RWPE2 (cell line): ENCODE results near the gene BIN1.

Experiments
- ATAC-seq: fragments of 200-7000 bp; cut with Tn5 transposase; 3 replicates; pipeline ENCODE4 v1.9.1; 2021; ENCODE audit warnings: low read depth
- DNase-seq: peaks from one replicate; pipeline ENCODE4 v3.0.0-alpha.2; 2020; ENCODE audit warnings: low spot score
- H3K27ac ChIP-seq: fragments of 450-650 bp; 2 replicates; pipeline ENCODE4 v1.5.1; 2017; ENCODE audit warnings: mild to moderate bottlenecking; ENCODE audit not compliant: poor library complexity, severe bottlenecking
- H3K27me3 ChIP-seq: fragments of 250-450 bp; sonication (Bioruptor Pico); 2 replicates; pipeline ENCODE4 v1.5.1; 2021; ENCODE audit warnings: mild to moderate bottlenecking, moderate library complexity; ENCODE audit not compliant: insufficient read depth, poor library complexity, severe bottlenecking
- H3K36me3 ChIP-seq: fragments of 250-450 bp; sonication (Bioruptor Pico); 2 replicates; pipeline ENCODE4 v1.5.1; 2020; ENCODE audit warnings: low read depth, mild to moderate bottlenecking, moderate library complexity
- H3K4me1 ChIP-seq: fragments of 250-450 bp; sonication (Bioruptor Pico); 2 replicates; pipeline ENCODE4 v1.5.1; 2021; ENCODE audit warnings: mild to moderate bottlenecking, moderate library complexity; ENCODE audit not compliant: insufficient read depth, poor library complexity, severe bottlenecking
- H3K4me3 ChIP-seq: fragments of 250-450 bp; sonication (Bioruptor Pico); 2 replicates; pipeline ENCODE4 v1.5.1; 2021; ENCODE audit warnings: mild to moderate bottlenecking, moderate library complexity; ENCODE audit not compliant: severe bottlenecking
- H3K9me3 ChIP-seq: fragments of 250-450 bp; sonication (Bioruptor Pico); 2 replicates; pipeline ENCODE4 v1.5.1; 2021; ENCODE audit warnings: mild to moderate bottlenecking, moderate library complexity; ENCODE audit not compliant: severe bottlenecking
- TF ChIP-seq, protein P1 (sequence below): fragments of 450-650 bp; IDR thresholded peaks from one replicate; pipeline ENCODE4 v1.5.1; 2017; ENCODE audit warnings: mild to moderate bottlenecking, moderate library complexity; ENCODE audit not compliant: poor library complexity, severe bottlenecking

The BIN1 gene

DNA sequence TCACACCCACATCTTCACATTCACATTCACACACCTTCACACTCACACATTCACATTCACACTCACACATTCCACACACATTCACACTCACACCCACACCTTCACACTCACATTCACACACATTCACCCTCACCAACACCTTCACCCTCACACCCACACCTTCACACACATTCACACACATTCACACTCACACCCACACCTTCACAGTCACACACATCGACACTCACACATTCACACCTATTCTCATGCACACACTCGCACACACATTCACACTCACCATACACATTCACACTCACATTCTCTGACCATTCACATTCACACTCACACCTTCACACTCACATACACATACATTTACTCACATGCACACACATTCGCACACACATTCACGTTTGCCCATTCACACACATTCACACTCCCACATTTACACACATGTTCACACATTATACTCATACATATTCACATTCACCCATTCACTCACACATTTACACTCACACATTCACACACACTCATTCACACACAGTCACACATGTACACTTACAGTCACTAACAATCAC is 62.7 kb downstream of the BIN1 start:
- Histone ChIP-seq H3K4me3 (no peak overlapping the region), H3K27ac (no peak overlapping the region), H3K36me3 (no peaks in the 10 kb centered on the region), H3K9me3 (no peaks in the 10 kb centered on the region), H3K4me1 (no peaks in the 10 kb centered on the region), H3K27me3 (no peaks in the 10 kb centered on the region)
- ATAC-seq (no peak), DNase-seq (no peak)
- TF ChIP-seq, protein P1, sequence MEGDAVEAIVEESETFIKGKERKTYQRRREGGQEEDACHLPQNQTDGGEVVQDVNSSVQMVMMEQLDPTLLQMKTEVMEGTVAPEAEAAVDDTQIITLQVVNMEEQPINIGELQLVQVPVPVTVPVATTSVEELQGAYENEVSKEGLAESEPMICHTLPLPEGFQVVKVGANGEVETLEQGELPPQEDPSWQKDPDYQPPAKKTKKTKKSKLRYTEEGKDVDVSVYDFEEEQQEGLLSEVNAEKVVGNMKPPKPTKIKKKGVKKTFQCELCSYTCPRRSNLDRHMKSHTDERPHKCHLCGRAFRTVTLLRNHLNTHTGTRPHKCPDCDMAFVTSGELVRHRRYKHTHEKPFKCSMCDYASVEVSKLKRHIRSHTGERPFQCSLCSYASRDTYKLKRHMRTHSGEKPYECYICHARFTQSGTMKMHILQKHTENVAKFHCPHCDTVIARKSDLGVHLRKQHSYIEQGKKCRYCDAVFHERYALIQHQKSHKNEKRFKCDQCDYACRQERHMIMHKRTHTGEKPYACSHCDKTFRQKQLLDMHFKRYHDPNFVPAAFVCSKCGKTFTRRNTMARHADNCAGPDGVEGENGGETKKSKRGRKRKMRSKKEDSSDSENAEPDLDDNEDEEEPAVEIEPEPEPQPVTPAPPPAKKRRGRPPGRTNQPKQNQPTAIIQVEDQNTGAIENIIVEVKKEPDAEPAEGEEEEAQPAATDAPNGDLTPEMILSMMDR = no peak

DNA sequence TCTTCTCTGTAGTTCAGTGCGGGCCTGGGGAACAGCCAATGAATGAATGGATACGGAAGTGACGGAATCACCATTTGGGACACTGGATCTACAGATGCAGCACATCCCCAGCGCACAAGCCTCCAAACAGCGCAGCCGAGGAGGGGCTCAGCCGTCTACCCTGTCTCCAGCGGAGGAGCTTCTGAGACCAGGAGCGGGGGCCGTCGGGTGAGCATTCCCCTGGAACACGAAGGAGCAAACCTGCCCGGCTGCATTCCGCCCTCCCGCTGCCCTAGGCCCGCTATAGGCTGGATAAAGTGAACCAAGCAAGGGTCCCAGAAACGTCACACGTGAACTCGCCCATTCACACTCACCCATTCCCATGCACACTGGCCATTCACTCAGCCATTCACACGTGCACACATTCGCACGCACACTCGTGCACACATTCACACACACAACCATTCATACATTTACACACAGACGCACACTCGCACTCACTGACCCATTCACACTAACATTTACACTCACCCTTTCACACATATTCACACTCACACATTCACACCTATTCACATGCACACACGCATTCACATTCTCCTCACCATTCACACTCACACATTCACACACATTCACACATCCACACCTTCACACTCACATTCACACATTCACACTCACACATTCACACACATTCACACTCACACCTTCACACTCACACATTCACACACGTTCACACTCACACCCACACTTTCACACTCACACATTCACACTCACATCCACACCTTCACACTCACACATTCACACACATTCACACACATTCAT is 63.4 kb downstream of the BIN1 start:
- H3K27ac ChIP-seq = no peak overlapping the region
- DNase-seq (no peak), ATAC-seq (peak; percentile 26; the same call in 1 of the 3 replicates)
- no peaks in the 10 kb centered on the region for H3K4me1 ChIP-seq
- no peak overlapping the region for H3K4me3 ChIP-seq
- H3K9me3 ChIP-seq = no peaks in the 10 kb centered on the region
- TF ChIP-seq, protein P1 = no peak
- no peaks in the 10 kb centered on the region for H3K27me3 ChIP-seq
- no peaks in the 10 kb centered on the region for H3K36me3 ChIP-seq

DNA sequence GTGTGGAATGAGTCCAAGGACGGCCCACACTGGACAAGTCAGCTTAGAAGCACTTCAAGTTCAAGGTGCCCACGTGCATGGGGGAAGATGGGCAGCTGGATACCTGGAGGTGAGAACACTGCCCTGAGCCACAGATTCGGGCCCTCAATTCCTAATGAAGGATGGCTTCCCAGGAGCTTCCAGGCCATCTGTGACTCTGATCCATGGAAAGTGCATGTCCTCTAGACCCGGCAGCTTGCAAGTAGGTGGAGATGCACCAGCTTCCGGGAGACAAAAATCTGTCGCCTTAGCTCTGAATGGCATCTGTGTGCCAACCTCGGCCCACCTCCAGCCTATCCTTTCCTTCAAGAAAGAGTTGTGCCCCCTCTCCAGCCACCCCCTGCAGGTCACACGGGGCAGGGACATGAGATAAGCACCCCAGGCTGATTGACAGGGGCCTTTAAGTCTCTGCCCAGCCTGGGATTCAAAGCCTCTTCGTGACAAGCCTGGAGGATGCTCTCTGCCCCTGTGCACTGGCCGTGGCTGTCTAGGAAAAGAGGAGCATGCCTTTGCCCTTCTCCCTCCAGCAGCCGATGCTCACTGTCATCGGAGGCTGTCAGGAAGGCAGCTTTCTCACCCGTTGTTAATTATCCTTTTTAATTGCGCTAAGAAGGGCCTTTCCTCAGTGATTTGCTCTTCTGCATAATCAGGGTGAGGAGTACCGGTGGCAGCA is 65.5 kb downstream of the BIN1 start:
- DNase-seq (no peak), ATAC-seq (no peak)
- H3K36me3 ChIP-seq = no peaks in the 10 kb centered on the region
- no peaks in the 10 kb centered on the region for H3K9me3 ChIP-seq
- H3K27ac ChIP-seq = no peak overlapping the region
- no peaks in the 10 kb centered on the region for H3K4me1 ChIP-seq
- no peak overlapping the region for H3K4me3 ChIP-seq
- H3K27me3 ChIP-seq = no peaks in the 10 kb centered on the region
- TF ChIP-seq, protein P1 = no peak

DNA sequence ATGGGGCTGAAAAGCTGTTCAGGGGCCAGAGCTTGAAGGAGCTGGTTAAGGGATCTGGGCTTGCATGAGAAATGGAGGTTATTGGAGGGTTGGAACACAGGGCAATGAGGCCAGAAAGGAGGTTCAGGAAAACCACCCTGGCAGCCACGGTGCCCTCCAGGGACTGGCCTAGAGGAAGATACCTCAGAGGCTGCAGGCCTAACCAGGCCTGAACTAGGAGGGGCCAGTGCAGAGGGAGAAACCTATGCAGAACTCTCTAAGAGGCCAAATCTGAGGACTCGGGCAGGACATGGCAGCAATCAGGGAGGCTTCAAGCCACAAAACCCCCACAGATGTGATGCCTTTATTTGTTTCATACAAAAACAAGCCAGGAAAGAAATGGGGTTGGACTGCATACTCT is 66.8 kb downstream of the BIN1 start:
- TF ChIP-seq, protein P1 = no peak
- H3K9me3 ChIP-seq = no peaks in the 10 kb centered on the region
- H3K4me1 ChIP-seq = no peaks in the 10 kb centered on the region
- H3K36me3 ChIP-seq = no peaks in the 10 kb centered on the region
- DNase-seq (no peak), ATAC-seq (no peak)
- no peak overlapping the region for H3K4me3 ChIP-seq
- no peaks in the 10 kb centered on the region for H3K27me3 ChIP-seq
- no peak overlapping the region for H3K27ac ChIP-seq
